ENCODE results near the gene PEX11B. TPM values are rescaled to one million over a fixed set of nuclear protein-coding genes. Genes with fewer than 3 reads are reported as not detected.
A peak's percentile ranks its signal among the peaks of the same experiment; 100 is the strongest.

The PEX11B gene
- total RNA-seq, 4 donors from 2014 or later: 23.3 to 35.9 (median 30.2) TPM

DNA sequence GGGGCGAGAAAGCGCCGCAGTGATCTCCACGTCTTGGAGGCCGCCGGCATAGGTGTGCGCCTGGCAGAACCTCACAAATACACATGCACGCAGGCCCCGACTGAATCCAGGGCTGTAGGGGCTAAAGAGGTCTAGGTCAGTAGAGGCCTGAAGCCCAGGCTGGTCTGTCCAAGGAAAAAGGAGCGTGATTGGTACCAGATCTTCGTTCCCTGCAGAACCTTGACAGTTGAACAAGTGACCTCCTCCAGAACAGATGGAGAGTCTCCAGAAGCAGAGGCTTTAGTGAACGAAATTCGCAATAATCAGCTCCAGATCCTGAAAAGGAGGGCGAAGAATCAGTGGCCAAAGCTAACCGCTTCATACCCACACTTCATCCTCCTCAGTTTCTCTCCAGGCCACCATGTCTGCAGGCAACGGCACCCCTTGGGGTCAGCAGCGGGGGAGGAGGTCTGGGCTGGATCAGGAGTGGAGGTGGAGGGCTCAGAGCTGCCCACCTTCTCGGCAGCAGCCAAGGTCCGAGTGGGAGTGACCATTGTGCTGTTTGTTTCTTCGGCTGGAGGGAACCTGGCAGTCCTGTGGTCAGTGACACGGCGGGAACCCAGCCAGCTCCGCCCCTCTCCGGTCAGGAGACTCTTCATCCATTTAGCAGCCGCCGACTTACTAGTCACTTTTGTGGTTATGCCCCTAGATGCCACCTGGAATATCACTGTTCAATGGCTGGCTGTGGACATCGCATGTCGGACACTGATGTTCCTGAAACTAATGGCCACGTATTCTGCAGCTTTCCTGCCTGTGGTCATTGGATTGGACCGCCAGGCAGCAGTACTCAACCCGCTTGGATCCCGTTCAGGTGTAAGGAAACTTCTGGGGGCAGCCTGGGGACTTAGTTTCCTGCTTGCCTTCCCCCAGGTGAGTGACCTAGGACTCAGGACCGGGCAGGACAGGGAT, 749 bp upstream of the PEX11B start:
- peak; percentile 83 to 95 for DNase-seq (ENCODE audit: low spot score in 2 of 2)
- Histone ChIP-seq H3K27ac (peak overlapping the region; percentile 94), H3K9me3 (no peaks in the 10 kb centered on the region), H3K36me3 (peaks cover 34% of the 10 kb centered on the region), H3K4me3 (peak overlapping the region; percentile 80), H3K4me1 (peaks cover 35% of the 10 kb centered on the region), H3K27me3 (no peaks in the 10 kb centered on the region)
- no peak for TF ChIP-seq POLR2AphosphoS5 (IDR thresholded peaks at IDR 0.05)
- TF ChIP-seq EP300 (IDR thresholded peaks at IDR 0.05): no peak
- no peak for TF ChIP-seq POLR2A (IDR thresholded peaks at IDR 0.05)
- TF ChIP-seq, protein P1, sequence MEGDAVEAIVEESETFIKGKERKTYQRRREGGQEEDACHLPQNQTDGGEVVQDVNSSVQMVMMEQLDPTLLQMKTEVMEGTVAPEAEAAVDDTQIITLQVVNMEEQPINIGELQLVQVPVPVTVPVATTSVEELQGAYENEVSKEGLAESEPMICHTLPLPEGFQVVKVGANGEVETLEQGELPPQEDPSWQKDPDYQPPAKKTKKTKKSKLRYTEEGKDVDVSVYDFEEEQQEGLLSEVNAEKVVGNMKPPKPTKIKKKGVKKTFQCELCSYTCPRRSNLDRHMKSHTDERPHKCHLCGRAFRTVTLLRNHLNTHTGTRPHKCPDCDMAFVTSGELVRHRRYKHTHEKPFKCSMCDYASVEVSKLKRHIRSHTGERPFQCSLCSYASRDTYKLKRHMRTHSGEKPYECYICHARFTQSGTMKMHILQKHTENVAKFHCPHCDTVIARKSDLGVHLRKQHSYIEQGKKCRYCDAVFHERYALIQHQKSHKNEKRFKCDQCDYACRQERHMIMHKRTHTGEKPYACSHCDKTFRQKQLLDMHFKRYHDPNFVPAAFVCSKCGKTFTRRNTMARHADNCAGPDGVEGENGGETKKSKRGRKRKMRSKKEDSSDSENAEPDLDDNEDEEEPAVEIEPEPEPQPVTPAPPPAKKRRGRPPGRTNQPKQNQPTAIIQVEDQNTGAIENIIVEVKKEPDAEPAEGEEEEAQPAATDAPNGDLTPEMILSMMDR (IDR thresholded peaks at IDR 0.05): no peak
- WGBS: 5% methylated on average over 25 of the region's 33 CpGs

DNA sequence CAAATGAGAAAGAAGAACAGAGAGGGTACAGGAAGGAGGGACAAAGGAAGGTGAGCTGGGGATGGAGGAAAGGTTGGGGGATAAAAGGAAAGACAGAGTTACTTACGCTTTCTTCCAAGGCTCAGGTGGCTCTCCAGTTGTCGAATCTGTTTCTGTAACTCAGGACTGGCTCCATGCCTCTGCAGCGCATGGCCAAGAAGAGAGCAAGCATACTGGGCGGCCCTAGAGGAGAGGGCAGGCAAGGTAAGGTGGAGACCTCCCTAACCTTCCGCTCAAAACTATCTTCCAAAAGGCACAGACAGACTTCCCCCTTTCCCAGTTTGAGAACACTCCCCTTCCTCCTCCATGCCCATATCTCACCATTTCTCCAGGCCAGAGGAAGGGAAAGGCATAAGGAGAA, 922 bp downstream of the PEX11B start:
- peak overlapping the region; percentile 94 for H3K27ac ChIP-seq
- TF ChIP-seq, protein P1 (IDR thresholded peaks at IDR 0.05): no peak
- TF ChIP-seq POLR2A (IDR thresholded peaks at IDR 0.05): no peak
- TF ChIP-seq EP300 (IDR thresholded peaks at IDR 0.05): no peak
- no peak for TF ChIP-seq POLR2AphosphoS5 (IDR thresholded peaks at IDR 0.05)
- H3K4me3 ChIP-seq: peak overlapping the region; percentile 80
- H3K4me1 ChIP-seq: peaks cover 35% of the 10 kb centered on the region
- DNase-seq (ENCODE audit: low spot score in 2 of 2): no peak
- WGBS: 48% methylated on average over 5 of the region's 5 CpGs
- no peaks in the 10 kb centered on the region for H3K9me3 ChIP-seq
- H3K27me3 ChIP-seq: no peaks in the 10 kb centered on the region
- H3K36me3 ChIP-seq: peaks cover 26% of the 10 kb centered on the region

DNA sequence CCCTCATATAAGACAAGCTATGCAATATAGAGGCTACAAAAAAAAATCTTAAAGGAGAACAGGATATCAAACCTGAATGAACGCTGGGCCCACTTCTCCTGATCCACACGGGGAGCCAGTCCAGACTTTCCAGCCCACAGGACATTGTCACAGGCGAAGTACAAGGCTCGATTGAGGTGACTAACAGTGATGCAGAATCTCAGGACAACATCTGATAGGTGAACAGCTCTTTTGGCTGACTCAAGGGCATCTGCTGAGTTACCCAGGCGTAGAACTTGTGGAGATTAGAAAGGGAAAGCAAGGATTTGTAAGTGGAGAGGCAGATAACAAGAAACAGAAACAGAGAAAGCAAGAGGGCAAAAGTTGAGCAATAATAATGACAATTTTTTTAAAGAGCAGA, 1.8 kb downstream of the PEX11B start:
- peaks cover 35% of the 10 kb centered on the region for H3K4me1 ChIP-seq
- DNase-seq (ENCODE audit: low spot score in 2 of 2): no peak
- peaks cover 34% of the 10 kb centered on the region for H3K36me3 ChIP-seq
- no peak overlapping the region for H3K27ac ChIP-seq
- 75% methylated on average over 5 of the region's 5 CpGs for WGBS
- TF ChIP-seq POLR2AphosphoS5 (IDR thresholded peaks at IDR 0.05) (no peak), POLR2A (IDR thresholded peaks at IDR 0.05) (no peak)
- no peak overlapping the region for H3K4me3 ChIP-seq
- no peaks in the 10 kb centered on the region for H3K9me3 ChIP-seq
- H3K27me3 ChIP-seq: no peaks in the 10 kb centered on the region

DNA sequence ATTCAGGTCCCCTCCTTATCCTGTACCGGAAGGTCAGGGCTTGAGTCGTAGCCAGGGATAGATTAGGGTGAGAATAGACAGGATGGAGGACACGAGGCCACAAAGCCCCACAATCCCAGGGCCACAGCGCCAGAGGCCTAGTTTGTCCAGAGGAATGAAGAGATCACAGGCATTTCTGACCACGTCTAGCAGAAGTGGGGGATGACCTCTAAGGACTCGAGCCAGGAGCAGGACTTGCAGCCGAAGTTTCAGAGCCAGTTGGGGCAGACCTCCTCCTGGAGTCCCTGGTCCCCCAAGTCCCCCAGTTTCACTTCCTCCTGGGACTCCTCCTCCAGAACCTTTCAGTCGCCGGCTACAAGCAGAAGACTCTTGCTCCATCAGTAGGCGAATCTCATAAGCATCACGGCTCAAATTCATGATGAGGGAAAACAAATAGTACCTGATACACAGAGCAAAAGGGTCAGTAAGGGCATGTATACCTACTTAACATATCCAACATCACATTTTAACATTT, 6.3 kb downstream of the PEX11B start:
- H3K27ac ChIP-seq: no peak overlapping the region
- no peaks in the 10 kb centered on the region for H3K9me3 ChIP-seq
- TF ChIP-seq EP300 (IDR thresholded peaks at IDR 0.05): no peak
- H3K4me1 ChIP-seq: peaks cover 12% of the 10 kb centered on the region
- H3K36me3 ChIP-seq: peaks cover 47% of the 10 kb centered on the region
- WGBS: 82% methylated on average over 11 of the region's 11 CpGs
- H3K4me3 ChIP-seq: no peak overlapping the region
- H3K27me3 ChIP-seq: no peaks in the 10 kb centered on the region
- no peak for DNase-seq (ENCODE audit: low spot score in 2 of 2)

DNA sequence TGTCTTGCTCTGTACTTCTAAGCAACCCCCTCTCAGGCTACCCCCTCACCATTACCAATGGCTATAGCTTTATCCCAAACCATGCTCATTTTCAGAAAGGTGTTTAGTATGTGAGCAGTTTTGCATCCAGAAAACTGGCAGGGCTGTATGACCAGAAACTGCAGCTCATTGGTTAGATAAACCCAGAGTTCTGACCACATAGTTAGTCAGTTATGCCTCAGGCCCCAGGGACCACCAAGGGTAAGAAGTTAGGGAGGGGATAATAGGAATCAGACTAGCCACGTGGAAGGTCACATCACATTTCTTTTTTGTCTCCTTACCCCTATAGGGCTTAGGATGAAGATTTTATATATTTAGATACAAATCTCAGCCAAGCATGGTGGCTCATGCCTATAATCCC, 9.9 kb downstream of the PEX11B start:
- H3K36me3 ChIP-seq: peaks cover 27% of the 10 kb centered on the region
- WGBS: 73% methylated on average over 1 of the region's 1 CpG
- no peak overlapping the region for H3K27ac ChIP-seq
- H3K9me3 ChIP-seq: no peaks in the 10 kb centered on the region
- TF ChIP-seq, protein P1 (IDR thresholded peaks at IDR 0.05): no peak
- no peak for TF ChIP-seq EP300 (IDR thresholded peaks at IDR 0.05)
- H3K4me3 ChIP-seq: no peak overlapping the region
- no peaks in the 10 kb centered on the region for H3K27me3 ChIP-seq
- no peaks in the 10 kb centered on the region for H3K4me1 ChIP-seq
- no peak for DNase-seq (ENCODE audit: low spot score in 2 of 2)

DNA sequence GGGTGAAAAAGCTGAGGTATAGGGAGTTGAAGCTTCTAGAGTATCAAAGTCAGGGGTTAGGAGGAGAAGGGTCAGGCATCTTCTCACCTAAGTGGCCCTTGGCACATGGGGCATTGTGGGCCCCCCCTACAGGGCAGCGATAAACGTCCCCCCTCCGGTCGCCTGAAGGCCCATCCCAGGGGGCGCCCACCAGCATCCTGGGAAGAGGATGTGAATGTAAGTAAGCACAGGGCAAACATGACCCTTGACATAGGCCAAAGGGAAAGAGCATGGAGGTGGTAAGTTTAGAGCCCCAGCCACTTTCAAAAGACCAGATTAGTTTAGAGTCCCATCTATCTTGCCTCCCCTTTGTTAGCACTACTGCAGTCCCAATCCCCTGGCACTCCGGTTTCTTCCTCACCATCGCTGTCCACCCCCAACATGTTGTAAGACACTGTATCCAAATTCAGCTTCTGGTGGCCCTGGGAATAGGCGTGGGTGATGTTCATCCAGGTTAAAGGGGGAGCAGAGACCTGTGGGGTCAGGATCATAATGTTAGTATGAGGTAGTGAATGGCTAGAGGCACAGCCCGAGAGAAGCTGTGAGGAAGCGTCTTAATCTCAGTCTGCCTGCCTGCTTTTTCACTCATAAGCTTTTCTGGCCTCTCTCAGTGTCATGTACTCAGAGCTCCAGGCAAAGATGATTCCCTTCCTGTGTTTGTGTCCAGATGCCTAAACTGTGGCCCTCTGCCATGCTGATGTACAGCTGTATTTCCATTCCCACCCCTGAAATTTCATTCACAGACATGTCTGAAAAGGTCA, 11.4 kb downstream of the PEX11B start:
- TF ChIP-seq POLR2A (IDR thresholded peaks at IDR 0.05): no peak
- no peak overlapping the region for H3K27ac ChIP-seq
- no peak overlapping the region for H3K4me3 ChIP-seq
- no peaks in the 10 kb centered on the region for H3K4me1 ChIP-seq
- no peak for DNase-seq (ENCODE audit: low spot score in 2 of 2)
- 87% methylated on average over 10 of the region's 10 CpGs for WGBS
- no peaks in the 10 kb centered on the region for H3K9me3 ChIP-seq
- peaks cover 17% of the 10 kb centered on the region for H3K36me3 ChIP-seq
- H3K27me3 ChIP-seq: no peaks in the 10 kb centered on the region
